K562 (cell line): ENCODE results near the gene S100A8. TPM values are rescaled to one million over a fixed set of nuclear protein-coding genes. Genes with fewer than 3 reads are reported as not detected.

Experiments used
- ATAC-seq: fragments of 200-7000 bp; cut with Tn5 transposase; 3 replicates; pipeline ENCODE4 v1.9.1; 2020; ENCODE audit warnings: moderate library complexity
- BruUV-seq: library from RNA; stranded (reverse); fragments of 400-500 nt; replicated peaks from 2 replicates; lab custom pipeline; 2021; lab: Mats Ljungman, UMichigan
- CTCF ChIA-PET: fragments of 300-600 bp; formaldehyde crosslinking; extraction: SDS; loops from one replicate; lab custom pipeline; 2021; ENCODE audit warnings: low intra/inter-chr PET ratio; lab: Yijun Ruan, JAX
- POLR2A ChIA-PET: fragments of 300-600, 350-650 bp; sonication (Branson Sonifier 250); formaldehyde crosslinking; extraction: SDS; loops from one replicate; lab custom pipeline; 2021; ENCODE audit warnings: antibody characterized with exemption, inconsistent platforms; lab: Yijun Ruan, JAX
- DNase-seq, 4 experiments: peaks; one replicate each; pipeline versions ENCODE4 v3.0.0 to v3.0.0-alpha.2; 2011 to 2018; ENCODE audit warnings: low spot score in 3 of 4, mixed read lengths in 3 of 4; ENCODE audit errors: extremely low read depth in 1 of 4
- FAIRE-seq: peaks from 2 replicates; lab custom pipeline; 2011; peaks lifted over from hg19 to GRCh38; lab: Jason Lieb, UNC
- H2AFZ ChIP-seq: 2 replicates; pipeline ENCODE4 v1.6.0; 2011; ENCODE audit warnings: low read depth, low read length, control low read depth, inconsistent platforms
- H3K27ac ChIP-seq: fragments of 200-600 bp; 3 replicates; pipeline ENCODE4 v1.8.0; 2011; ENCODE audit warnings: low read depth, mild to moderate bottlenecking, control low read depth, inconsistent platforms, low read length, moderate library complexity, mixed read lengths; ENCODE audit errors: extremely low read depth
- H3K27me3 ChIP-seq, 2 experiments: fragments of 300-600 bp in 1 of 2; 2 replicates in 1 of 2; 3 replicates in 1 of 2; pipeline versions ENCODE4 v1.6.0 to v1.8.0; 2011; ENCODE audit warnings: inconsistent platforms in 2 of 2, low read length in 2 of 2, mild to moderate bottlenecking in 1 of 2, mixed read lengths in 1 of 2, moderate library complexity in 1 of 2; ENCODE audit not compliant: control insufficient read depth in 2 of 2, insufficient read depth in 2 of 2
- H3K36me3 ChIP-seq: fragments of 300-600 bp; 3 replicates; pipeline ENCODE4 v1.8.0; 2011; ENCODE audit warnings: mild to moderate bottlenecking, low read length, inconsistent platforms; ENCODE audit not compliant: control insufficient read depth, insufficient read depth
- H3K4me1 ChIP-seq, 2 experiments: fragments of 200-600 bp in 1 of 2; replicated peaks in 1 of 2; 2 replicates in 1 of 2; 3 replicates in 1 of 2; pipeline versions ENCODE4 v1.5.1 to v1.8.0; 2011; ENCODE audit warnings: inconsistent platforms in 2 of 2, low read length in 2 of 2, mild to moderate bottlenecking in 1 of 2, mixed read lengths in 1 of 2, moderate library complexity in 1 of 2; ENCODE audit not compliant: control insufficient read depth in 2 of 2, insufficient read depth in 2 of 2
- H3K4me2 ChIP-seq: 2 replicates; pipeline ENCODE4 v1.6.1; 2011; ENCODE audit warnings: low read length, control low read depth, inconsistent platforms, mixed read lengths; ENCODE audit not compliant: insufficient read depth
- H3K4me3 ChIP-seq: fragments of 200-600 bp; sonication (generic), shearing (Covaris generic); 2 replicates; pipeline ENCODE4 v1.5.1; 2016; ENCODE audit warnings: control low read depth, inconsistent platforms
- H3K79me2 ChIP-seq: fragments of 200-600 bp; 3 replicates; pipeline ENCODE4 v1.8.0; 2011; ENCODE audit warnings: low read length, inconsistent platforms; ENCODE audit not compliant: control insufficient read depth, insufficient read depth
- H3K9ac ChIP-seq, 2 experiments: 2 replicates each; pipeline versions ENCODE4 v1.6.0 to v1.6.1; 2011; ENCODE audit warnings: low read depth in 2 of 2, low read length in 2 of 2, control low read depth in 1 of 2, inconsistent platforms in 1 of 2, mild to moderate bottlenecking in 1 of 2, mixed read lengths in 1 of 2; ENCODE audit not compliant: insufficient read depth in 1 of 2
- H3K9me1 ChIP-seq: one replicate; pipeline ENCODE4 v1.6.0; 2011; ENCODE audit warnings: inconsistent platforms, mild to moderate bottlenecking, low read length, moderate library complexity; ENCODE audit not compliant: control insufficient read depth, insufficient read depth
- H3K9me3 ChIP-seq: replicated peaks from 2 replicates; pipeline ENCODE4 v1.5.1; 2011; ENCODE audit warnings: low read depth, low read length, inconsistent platforms; ENCODE audit not compliant: control insufficient read depth, insufficient read depth
- H4K20me1 ChIP-seq: replicated peaks from 2 replicates; pipeline ENCODE4 v1.6.1; 2011; ENCODE audit warnings: low read length, inconsistent platforms, mixed read lengths; ENCODE audit not compliant: control insufficient read depth, insufficient read depth
- CGGBP1 ChIP-seq: fragments of 250-450 bp; sonication (Bioruptor Pico); IDR thresholded peaks from 2 replicates; pipeline ENCODE4 v1.9.0; 2021; ENCODE audit warnings: mild to moderate bottlenecking
- CREBBP ChIP-seq: IDR thresholded peaks from one replicate; pipeline ENCODE4 v1.6.1; 2012; ENCODE audit warnings: low read depth, mild to moderate bottlenecking, control low read depth, inconsistent platforms, low read length
- E2F4 ChIP-seq: sonication (generic); formaldehyde crosslinking; IDR thresholded peaks from 2 replicates; pipeline ENCODE4 v1.8.0; 2022; ENCODE audit warnings: mild to moderate bottlenecking, low read depth, missing genetic modification reagents
- FOXK2 ChIP-seq, 2 experiments: fragments of 450-650 bp; IDR thresholded peaks in 1 of 2; conservative IDR thresholded peaks in 1 of 2; 2 replicates each; pipeline ENCODE4 v1.6.1; 2016; ENCODE audit warnings: low read depth in 2 of 2, mild to moderate bottlenecking in 1 of 2
- HNRNPH1 ChIP-seq: fragments of 200-400 bp; formaldehyde crosslinking; optimal IDR thresholded peaks from 2 replicates; pipeline ENCODE3; 2017; ENCODE audit warnings: low read depth, mild to moderate bottlenecking, low read length, moderate library complexity
- HNRNPL ChIP-seq: fragments of 200-400 bp; formaldehyde crosslinking; IDR thresholded peaks from 2 replicates; pipeline ENCODE4 v1.6.1; 2017; ENCODE audit warnings: low read depth, mild to moderate bottlenecking, low read length
- NFRKB ChIP-seq: fragments of 450-650 bp; IDR thresholded peaks from 2 replicates; pipeline ENCODE4 v1.6.1; 2016; ENCODE audit warnings: low read depth
- SMAD4 ChIP-seq: fragments of 250-450 bp; sonication (Bioruptor Pico); conservative IDR thresholded peaks from 2 replicates; pipeline ENCODE4 v1.8.0; 2021; ENCODE audit warnings: inconsistent platforms, mild to moderate bottlenecking, moderate library complexity
- SNRNP70 ChIP-seq: fragments of 200-400 bp; formaldehyde crosslinking; optimal IDR thresholded peaks from 2 replicates; pipeline ENCODE3; 2017; ENCODE audit warnings: low read depth, low read length
- TCF7L2 ChIP-seq: fragments of 150-350 bp; IDR thresholded peaks from 2 replicates; pipeline ENCODE4 v1.6.1; 2016; ENCODE audit warnings: low read depth, mild to moderate bottlenecking, low read length, moderate library complexity
- TGIF2 ChIP-seq: sonication (generic); formaldehyde crosslinking; IDR thresholded peaks from 2 replicates; pipeline ENCODE4 v1.8.1; 2022; ENCODE audit warnings: mild to moderate bottlenecking, missing genetic modification reagents, moderate library complexity
- ZBED1 ChIP-seq: IDR thresholded peaks from 2 replicates; pipeline ENCODE4 v1.6.1; 2014
- ZKSCAN8 ChIP-seq: fragments of 200-800 bp; sonication (Bioruptor generic); IDR thresholded peaks from 2 replicates; pipeline ENCODE4 v1.6.1; 2016; ENCODE audit warnings: missing genetic modification characterization, missing compliant biosample characterization
- ZSCAN32 ChIP-seq: fragments of 450-650 bp; formaldehyde crosslinking; IDR thresholded peaks from 2 replicates; pipeline ENCODE4 v1.4.0; 2020; ENCODE audit warnings: mild to moderate bottlenecking, moderate library complexity
- WGBS: fragments of 100-300 bp; shearing (Covaris generic); methylation state at CpG from one replicate; pipeline ENCODE4 v1.1.6; 2016; ENCODE audit warnings: low coverage, mixed read lengths; ENCODE audit not compliant: insufficient coverage; ENCODE audit errors: missing lambda C conversion rate; 5-methylcytosine and 5-hydroxymethylcytosine counted together
- in situ Hi-C: fragments of 300-500 bp; cut with MboI; formaldehyde crosslinking; loops from 4 replicates; pipeline ENCODE4 v1.15.0; 2018; ENCODE audit warnings: inconsistent platforms, mixed read lengths
- intact Hi-C: fragments of 100-400 bp; cut with micrococcal nuclease; formaldehyde crosslinking; loops from 2 replicates; pipeline ENCODE4 v1.14.2; 2022
- polyA plus RNA-seq, 8 experiments: library from polyadenylated mRNA; depleted of rRNA in 4 of 8; stranded (reverse) in 5 of 8; unstranded in 3 of 8; fragments of >200 nt; fragmentation: Nextera tagmentation in 2 of 8; fragmentation: Illumina TruSeq in 1 of 8; extraction: Ambion mirVana in 2 of 8; extraction: Trizol in 1 of 8; gene quantifications; 2 replicates each; pipeline versions ENCODE4 v1.2.1 to v1.2.3, GENCODE V29; 2011 to 2014; ENCODE audit warnings: inconsistent platforms in 1 of 8, missing spikeins in 1 of 8
- total RNA-seq, 7 experiments: library from RNA; depleted of rRNA in 6 of 7; stranded (reverse); fragments of >200 nt in 6 of 7; fragmentation: Illumina TruSeq in 2 of 7; extraction: Trizol in 2 of 7; gene quantifications; 2 replicates each; pipeline versions ENCODE4 v1.2.1 to v1.2.3, GENCODE V29; 2011 to 2021; ENCODE audit warnings: low replicate concordance in 1 of 7
- TF ChIP-seq, protein P1 (sequence below): fragments of 250-450 bp; sonication (Bioruptor Pico); IDR thresholded peaks from 2 replicates; pipeline ENCODE4 v1.5.0; 2021
- TF ChIP-seq, protein P2 (sequence below): sonication (generic); formaldehyde crosslinking; IDR thresholded peaks from 2 replicates; pipeline ENCODE4 v1.8.1; 2023; ENCODE audit warnings: mild to moderate bottlenecking, missing genetic modification reagents, moderate library complexity

Gene S100A8
- total and polyA plus RNA-seq, 9 of the 15 experiments (the other 6 are each of a cell fraction or from before 2014, with no cell fraction given) = 0.15 to 0.60 TPM; not detected in 7

DNA sequence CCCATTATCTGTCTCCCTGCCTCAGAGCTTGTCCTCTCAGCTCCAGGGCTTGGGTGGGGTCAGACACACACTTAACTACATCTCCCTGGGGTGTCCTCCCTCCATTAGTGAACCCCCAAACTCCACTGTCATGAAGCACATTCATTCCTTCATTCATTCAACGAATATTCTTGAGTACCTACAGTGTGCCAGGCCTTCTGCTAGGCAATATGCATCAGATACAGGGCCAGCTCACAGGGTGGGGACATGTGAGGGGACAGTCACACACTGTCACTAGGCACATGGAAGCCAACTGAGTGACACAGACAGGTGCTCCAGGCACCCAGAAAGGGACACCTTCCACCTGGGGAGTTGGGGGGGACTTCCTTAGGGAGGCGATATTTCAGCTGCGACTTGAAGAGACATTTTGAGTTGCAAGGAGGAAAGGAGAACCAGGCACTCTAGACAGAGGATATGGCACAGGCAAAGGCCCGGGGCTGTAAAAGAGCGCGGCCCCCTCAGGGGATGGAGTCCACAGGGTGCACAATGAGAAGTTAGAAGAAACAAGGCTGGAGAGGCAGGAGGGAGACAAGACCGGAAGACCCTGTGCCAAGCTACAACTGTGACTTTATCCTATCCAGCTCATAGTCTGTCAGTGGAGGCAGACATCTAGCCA lies 8.7 kb upstream of the S100A8 start:
- CTCF ChIA-PET = interaction anchor here (1.1 to 3.3 kb wide), 3 partner anchors 44 to 873 kb away, joined by 3 to 28 read pairs (median 3); partner anchors contain the start of gene HAX1
- BruUV-seq = no TSS peak
- FAIRE-seq (no peak), ATAC-seq (no peak), DNase-seq (no peak)
- no peak overlapping the region for H3K4me3 ChIP-seq
- H3K4me2 ChIP-seq = no peak overlapping the region
- no peak overlapping the region for H2AFZ ChIP-seq
- intact Hi-C loops = loop anchor here (1.0 to 2.0 kb wide), 2 partner anchors 45 to 96 kb away; no protein-coding TSS in a partner anchor
- H3K4me1 ChIP-seq = no peaks in the 10 kb centered on the region
- H3K9me1 ChIP-seq = no peaks in the 10 kb centered on the region
- no peak overlapping the region for H3K27ac ChIP-seq
- H4K20me1 ChIP-seq = peaks cover 4% of the 10 kb centered on the region; the same call in 1 of the 2 replicates
- no peak overlapping the region for H3K9ac ChIP-seq
- no peaks in the 10 kb centered on the region for H3K79me2 ChIP-seq
- no peaks in the 10 kb centered on the region for H3K9me3 ChIP-seq
- no peaks in the 10 kb centered on the region for H3K36me3 ChIP-seq
- H3K27me3 ChIP-seq = peaks cover 33 to 70% of the 10 kb centered on the region in 2 experiments; a peak in 4 of 5 replicates
- 6% methylated on average over 7 of the region's 7 CpGs for WGBS
- in situ Hi-C loops = no loop called here
- POLR2A ChIA-PET = interaction anchor here (0.5 to 1.0 kb wide), 2 partner anchors 36 to 591 kb away, joined by 3 to 4 read pairs; partner anchors contain the start of gene RPS27
- TF ChIP-seq, protein P1, sequence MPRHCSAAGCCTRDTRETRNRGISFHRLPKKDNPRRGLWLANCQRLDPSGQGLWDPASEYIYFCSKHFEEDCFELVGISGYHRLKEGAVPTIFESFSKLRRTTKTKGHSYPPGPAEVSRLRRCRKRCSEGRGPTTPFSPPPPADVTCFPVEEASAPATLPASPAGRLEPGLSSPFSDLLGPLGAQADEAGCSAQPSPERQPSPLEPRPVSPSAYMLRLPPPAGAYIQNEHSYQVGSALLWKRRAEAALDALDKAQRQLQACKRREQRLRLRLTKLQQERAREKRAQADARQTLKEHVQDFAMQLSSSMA (CRISPR knock-in tag) = no peak
- TF ChIP-seq CREBBP (no peak), HNRNPH1 (no peak), NFRKB (no peak), ZBED1 (no peak), ZSCAN32 (CRISPR knock-in tag) (no peak), ZKSCAN8 (no peak), SMAD4 (CRISPR knock-in tag) (no peak), FOXK2 (conservative IDR thresholded peaks at IDR 0.05 in 1 of 2, IDR thresholded peaks at IDR 0.05 in 1 of 2; ENCODE audit: low read depth in 2 of 2) (no peak), TGIF2 (CRISPR knock-in tag) (no peak), E2F4 (CRISPR knock-in tag) (no peak), HNRNPL (no peak), TCF7L2 (no peak), CGGBP1 (CRISPR knock-in tag) (no peak), SNRNP70 (no peak)
- TF ChIP-seq, protein P2, sequence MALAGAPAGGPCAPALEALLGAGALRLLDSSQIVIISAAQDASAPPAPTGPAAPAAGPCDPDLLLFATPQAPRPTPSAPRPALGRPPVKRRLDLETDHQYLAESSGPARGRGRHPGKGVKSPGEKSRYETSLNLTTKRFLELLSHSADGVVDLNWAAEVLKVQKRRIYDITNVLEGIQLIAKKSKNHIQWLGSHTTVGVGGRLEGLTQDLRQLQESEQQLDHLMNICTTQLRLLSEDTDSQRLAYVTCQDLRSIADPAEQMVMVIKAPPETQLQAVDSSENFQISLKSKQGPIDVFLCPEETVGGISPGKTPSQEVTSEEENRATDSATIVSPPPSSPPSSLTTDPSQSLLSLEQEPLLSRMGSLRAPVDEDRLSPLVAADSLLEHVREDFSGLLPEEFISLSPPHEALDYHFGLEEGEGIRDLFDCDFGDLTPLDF (CRISPR knock-in tag) = no peak
